HUES48 (cell line): ENCODE measurements around the gene RETSAT.

Source experiments
- H3K27ac ChIP-seq: one replicate; pipeline ENCODE4 v1.7.0; 2013; ENCODE audit warnings: low read depth, low read length, inconsistent platforms
- H3K27me3 ChIP-seq: 2 replicates; pipeline ENCODE4 v1.6.1; 2013; ENCODE audit warnings: mild to moderate bottlenecking, low read length; ENCODE audit not compliant: control insufficient read depth, insufficient read depth
- H3K36me3 ChIP-seq: 2 replicates; pipeline ENCODE4 v1.6.1; 2013; ENCODE audit warnings: low read length; ENCODE audit not compliant: control insufficient read depth, insufficient read depth
- H3K4me1 ChIP-seq: 2 replicates; pipeline ENCODE4 v1.6.1; 2013; ENCODE audit warnings: mild to moderate bottlenecking, low read length; ENCODE audit not compliant: control insufficient read depth, insufficient read depth
- H3K4me3 ChIP-seq: 2 replicates; pipeline ENCODE4 v1.5.1; 2013; ENCODE audit warnings: mild to moderate bottlenecking, low read depth, low read length
- H3K9ac ChIP-seq: 2 replicates; pipeline ENCODE4 v1.6.1; 2013; ENCODE audit warnings: mild to moderate bottlenecking, low read depth, low read length, moderate library complexity
- H3K9me3 ChIP-seq: 2 replicates; pipeline ENCODE4 v1.6.1; 2013; ENCODE audit warnings: low read length; ENCODE audit not compliant: control insufficient read depth, insufficient read depth

RETSAT gene

GRCh38 chr2:85303780-85304531 is 50.4 kb downstream of the RETSAT start:
- no peak overlapping the region for H3K27ac ChIP-seq
- no peaks in the 10 kb centered on the region for H3K4me1 ChIP-seq
- H3K27me3 ChIP-seq, result no peaks in the 10 kb centered on the region
- H3K36me3 ChIP-seq, result peaks cover 65% of the 10 kb centered on the region
- no peak overlapping the region for H3K4me3 ChIP-seq
- H3K9me3 ChIP-seq, result no peaks in the 10 kb centered on the region
- H3K9ac ChIP-seq, result no peak overlapping the region

GRCh38 chr2:85302121-85302520 is 52.2 kb downstream of the RETSAT start:
- no peak overlapping the region for H3K27ac ChIP-seq
- no peak overlapping the region for H3K4me3 ChIP-seq
- no peaks in the 10 kb centered on the region for H3K9me3 ChIP-seq

More at GRCh38 chr2:85302121-85302520, 52.2 kb downstream of the RETSAT start:
- Histone ChIP-seq H3K9ac (no peak overlapping the region), H3K4me1 (0 out of 2 replicates have a peak, but pooled peaks cover 4% of the 10 kb centered on the region), H3K36me3 (peaks cover 49% of the 10 kb centered on the region), H3K27me3 (no peaks in the 10 kb centered on the region)
